HCEC 1CT (cell line): Measurements from ENCODE around the gene TMEM11.
A peak's percentile ranks its signal among the peaks of the same experiment; 100 is the strongest.

Experiments used
- DNase-seq: peaks from one replicate; pipeline ENCODE4 v3.0.0-alpha.2; 2017

Gene TMEM11

DNA sequence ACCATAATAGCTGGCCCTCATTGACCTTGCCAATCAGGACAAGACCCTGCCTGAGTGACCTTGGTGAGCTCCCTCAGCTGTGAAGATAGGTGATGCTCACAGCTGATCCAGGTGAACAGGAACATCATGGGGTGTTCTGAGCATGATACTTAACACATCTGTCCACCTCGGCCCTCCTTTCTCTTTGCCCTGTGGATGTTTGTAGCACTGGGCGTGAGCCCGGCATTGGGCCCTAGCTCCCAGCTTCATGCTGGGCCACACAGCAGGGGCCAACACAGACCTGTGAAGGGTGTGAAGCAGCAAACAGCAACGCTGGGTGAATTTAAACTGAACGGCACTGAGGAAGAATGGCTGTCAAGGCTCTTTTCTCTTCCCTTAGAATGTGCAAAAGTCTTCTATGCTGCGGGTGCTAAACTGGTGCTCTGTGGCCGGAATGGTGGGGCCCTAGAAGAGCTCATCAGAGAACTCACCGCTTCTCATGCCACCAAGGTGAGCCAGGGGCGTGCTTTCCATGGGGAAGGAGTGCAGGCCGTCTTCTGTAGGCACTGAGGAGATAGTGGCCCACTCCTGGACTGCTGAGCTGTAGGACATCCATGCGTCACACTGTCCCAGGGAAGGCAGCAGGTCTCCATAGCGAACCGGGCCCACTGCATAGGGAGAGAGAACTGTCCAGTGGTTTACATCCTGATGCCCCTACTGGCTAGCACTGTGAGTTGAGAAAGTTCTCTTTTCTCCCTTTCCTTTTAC, 35.9 kb downstream of the TMEM11 start:
- DNase-seq: no peak

GRCh38 chr17:21177401-21177800, 36.6 kb downstream of the TMEM11 start:
- no peak for DNase-seq

DNA sequence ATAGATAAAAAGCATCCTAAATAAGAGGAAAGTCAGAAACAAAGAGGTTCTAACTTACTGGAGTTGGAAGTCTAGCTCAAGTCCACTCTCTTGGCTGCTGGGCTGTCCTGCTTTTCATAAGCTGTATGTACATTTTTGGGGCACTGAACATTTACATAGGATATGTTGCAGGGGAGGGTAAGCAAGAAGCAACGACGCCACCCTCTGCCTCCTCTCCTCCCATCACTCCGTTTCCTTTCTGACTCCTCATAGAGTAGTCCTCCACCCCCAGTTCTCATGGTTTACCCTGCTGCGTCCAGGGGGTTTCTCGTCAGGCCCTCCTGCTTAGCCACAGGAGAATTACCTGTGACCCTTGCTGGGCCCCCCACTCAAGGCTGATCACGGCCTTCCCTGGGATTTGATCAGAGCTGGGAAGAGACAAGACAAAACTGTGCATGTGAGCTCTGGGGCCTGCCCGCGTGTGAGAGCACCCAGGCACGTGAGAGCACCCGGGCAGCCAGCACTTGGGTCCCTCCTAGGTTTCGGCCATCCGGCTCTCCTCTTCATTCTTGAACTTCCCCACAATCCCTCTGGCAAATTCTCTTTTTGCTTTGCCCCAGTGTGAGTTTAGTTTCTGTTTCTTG, 37.1 kb downstream of the TMEM11 start:
- no peak for DNase-seq

DNA sequence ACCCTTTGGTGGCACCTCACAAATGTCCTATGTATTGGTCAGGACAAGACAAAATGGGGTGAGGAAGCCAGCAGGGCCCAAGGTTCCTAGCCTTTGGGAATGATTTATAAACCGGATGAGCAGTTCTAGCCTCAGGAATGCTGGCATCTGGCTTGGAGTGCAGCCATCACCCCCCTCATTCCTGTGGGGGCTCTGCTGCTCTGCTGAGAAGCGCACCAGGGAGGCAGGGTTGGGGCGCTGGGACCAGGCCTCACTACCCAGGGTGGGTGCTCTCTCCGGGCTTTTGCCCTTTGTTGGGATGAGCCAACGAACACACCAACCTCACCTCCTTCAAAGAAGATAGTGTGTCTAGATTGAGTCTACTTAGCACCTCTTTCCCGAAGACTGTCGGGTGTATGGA, 39.2 kb downstream of the TMEM11 start:
- DNase-seq: no peak

DNA sequence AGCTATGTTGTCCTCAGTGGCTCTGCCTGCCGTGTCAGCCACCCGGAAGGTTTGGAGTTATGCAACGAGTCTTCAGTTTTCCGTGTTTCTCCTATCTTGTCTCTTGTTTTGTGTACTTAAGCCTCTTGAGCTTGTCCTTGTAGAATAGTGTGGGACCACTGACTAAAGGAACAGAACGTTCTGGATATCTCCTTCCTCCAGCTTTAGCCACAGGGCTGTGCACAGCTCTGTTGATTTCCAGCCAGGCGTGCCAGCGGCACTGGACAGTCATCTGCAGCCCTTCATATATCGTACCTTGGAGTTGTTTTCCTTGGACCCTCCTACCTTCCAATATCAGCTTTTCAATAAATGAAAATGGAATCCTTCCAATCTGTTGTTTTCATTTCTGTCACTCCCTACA, 39.8 kb downstream of the TMEM11 start:
- DNase-seq: no peak

- DNase-seq: no peak
These were observed 40.4 kb downstream of the TMEM11 start for GRCh38 chr17:21173543-21173942.

GRCh38 chr17:21172846-21173245, 41.1 kb downstream of the TMEM11 start:
- no peak for DNase-seq

- DNase-seq: no peak
These were observed 41.9 kb downstream of the TMEM11 start for GRCh38 chr17:21171970-21172510.

DNA sequence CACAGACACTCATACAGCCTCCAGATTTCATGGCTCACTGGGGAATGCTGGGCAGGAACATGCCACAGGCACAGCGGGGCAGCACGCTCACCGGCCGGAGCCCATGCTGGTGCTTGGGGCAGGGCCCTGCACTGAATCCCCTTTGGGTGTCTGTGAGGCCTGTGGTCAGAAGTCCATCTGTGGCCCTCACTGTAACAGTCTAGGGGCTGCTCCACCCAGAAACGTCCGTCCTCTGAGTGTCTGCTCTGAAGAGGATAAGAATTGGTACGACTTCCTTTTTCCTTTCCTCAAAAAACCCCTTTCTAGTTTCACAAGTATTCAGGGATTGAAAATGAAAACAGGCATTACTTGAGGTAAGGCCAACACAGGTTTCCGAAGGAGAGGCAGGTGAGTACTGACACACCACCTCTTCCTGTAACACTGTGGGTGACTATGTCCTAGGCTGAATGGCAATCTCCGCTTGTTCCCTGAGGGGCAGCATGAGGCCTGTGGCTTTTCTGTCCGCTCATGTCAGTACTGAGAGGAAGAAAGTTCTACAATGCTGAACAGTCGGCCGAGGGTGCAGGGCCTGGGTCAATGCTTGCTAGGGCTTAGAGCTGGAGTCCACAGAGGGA, 42.5 kb downstream of the TMEM11 start:
- no peak for DNase-seq

- DNase-seq: no peak
These were observed 43.2 kb downstream of the TMEM11 start for GRCh38 chr17:21170809-21171208.

DNA sequence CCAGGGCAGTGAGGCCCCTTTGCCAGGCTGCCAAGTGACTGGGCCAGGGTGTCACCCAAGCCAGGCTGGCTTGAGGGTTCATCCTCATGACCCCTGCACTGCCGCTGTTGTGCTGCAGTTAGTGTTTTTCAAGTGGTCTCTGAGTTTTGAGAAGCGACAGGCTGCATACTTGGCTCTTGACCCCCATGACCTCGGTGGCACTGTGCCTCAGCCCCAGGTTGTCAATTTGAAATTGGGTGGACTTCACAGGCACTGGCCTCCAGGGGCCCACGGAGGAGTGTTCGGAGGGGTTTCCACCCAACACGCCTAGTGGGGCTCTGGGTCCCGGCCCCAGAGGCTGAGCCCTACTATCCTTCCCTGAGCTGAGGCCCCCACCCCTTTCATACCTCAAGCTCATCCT, 44.5 kb downstream of the TMEM11 start:
- DNase-seq: no peak

- no peak for DNase-seq
These were observed 45.5 kb downstream of the TMEM11 start for GRCh38 chr17:21168555-21168865.

GRCh38 chr17:21167303-21167702, 46.7 kb downstream of the TMEM11 start:
- DNase-seq: no peak

- no peak for DNase-seq
These were observed 47.3 kb downstream of the TMEM11 start for GRCh38 chr17:21166595-21167210.

DNA sequence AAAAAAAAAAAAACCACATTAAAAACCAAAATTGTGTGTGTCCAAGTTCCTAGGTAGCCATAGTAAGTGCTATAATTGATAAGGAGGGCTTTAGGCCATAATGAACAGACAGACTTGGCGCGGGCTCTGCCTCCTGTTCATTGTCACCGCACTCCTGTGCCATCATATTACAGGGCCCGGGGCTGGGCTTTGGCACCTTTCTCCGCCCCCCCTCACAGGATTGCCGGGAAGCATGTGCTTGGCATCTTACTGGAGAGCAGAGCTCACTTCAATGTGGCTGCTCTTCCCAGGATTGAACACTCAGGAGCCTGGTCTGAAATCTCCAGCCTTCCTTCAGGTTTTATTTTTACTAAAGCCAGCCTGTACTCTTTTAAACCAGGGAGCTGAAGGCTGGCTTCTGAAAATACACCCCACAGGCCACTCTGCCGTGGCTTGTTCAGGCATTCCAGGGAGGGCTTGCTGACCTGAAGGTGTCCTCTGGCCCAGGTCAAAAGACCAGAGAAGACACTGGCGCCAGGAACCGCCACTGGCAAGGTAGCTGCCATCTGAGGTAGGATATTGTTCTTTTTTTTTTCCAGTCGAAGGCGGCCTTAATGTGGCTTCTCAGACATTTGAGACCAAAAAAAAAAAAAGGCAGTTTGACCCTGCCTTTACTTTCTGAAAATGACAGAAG, 47.9 kb downstream of the TMEM11 start:
- no peak for DNase-seq

DNA sequence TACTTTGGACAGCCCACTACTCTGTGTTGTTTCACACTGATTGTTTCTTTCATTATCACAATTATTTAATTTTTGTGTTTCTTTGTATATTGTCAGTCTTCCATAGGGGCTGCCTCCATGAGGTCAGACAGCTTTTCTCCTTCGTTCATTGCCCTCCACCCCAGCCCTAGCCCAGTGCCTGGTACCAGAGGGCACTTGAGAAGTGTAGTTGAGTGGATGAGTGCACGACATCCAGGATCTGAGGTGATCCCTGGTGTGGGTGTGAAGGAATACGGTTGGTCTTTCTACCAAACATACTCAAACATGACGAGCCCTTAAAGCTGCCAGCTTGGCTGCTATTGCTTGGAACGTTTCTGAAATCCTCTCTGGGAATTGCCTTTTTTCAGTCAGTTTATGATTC, 49.3 kb downstream of the TMEM11 start:
- DNase-seq: no peak

DNA sequence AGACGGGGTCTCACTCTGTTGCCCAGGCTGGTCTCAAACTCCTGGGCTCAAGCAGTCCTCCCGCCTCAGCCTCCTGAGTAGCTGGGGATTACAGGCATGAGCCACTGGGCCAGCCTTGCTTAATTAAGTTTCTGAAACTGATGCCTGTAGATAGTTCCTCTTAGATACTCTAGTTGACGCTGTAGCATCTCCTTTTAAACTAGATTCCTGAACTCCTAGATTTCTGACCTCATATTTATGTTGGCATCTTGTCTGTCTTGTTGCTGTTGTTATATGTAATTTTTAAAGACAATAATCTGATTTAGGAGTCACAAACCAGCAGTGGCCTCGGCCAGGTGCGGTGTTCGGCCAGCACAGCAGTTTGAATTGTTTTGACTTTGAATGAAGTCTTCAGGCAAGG, 49.7 kb downstream of the TMEM11 start:
- no peak for DNase-seq

DNA sequence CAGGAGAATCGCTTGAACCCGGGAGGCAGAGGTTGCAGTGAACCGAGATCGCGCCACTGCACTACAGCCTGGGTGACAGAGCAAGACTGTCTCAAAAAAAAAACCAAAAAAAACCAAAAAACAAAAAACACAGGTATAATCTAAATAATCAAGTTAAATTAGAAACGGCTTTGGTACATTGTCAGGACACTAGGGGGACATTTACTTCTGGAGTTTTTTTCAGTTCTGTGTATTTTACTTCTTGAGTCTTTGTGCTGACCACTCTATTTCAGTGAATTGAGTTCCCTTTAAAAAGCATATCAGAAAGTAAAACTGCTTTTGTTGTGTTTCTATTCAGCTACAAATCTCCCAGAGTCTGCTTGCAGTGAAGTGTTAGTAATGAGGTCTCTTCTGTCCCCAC, 50.9 kb downstream of the TMEM11 start:
- no peak for DNase-seq

- no peak for DNase-seq
These were observed 51.6 kb downstream of the TMEM11 start for GRCh38 chr17:21162394-21162775.

DNA sequence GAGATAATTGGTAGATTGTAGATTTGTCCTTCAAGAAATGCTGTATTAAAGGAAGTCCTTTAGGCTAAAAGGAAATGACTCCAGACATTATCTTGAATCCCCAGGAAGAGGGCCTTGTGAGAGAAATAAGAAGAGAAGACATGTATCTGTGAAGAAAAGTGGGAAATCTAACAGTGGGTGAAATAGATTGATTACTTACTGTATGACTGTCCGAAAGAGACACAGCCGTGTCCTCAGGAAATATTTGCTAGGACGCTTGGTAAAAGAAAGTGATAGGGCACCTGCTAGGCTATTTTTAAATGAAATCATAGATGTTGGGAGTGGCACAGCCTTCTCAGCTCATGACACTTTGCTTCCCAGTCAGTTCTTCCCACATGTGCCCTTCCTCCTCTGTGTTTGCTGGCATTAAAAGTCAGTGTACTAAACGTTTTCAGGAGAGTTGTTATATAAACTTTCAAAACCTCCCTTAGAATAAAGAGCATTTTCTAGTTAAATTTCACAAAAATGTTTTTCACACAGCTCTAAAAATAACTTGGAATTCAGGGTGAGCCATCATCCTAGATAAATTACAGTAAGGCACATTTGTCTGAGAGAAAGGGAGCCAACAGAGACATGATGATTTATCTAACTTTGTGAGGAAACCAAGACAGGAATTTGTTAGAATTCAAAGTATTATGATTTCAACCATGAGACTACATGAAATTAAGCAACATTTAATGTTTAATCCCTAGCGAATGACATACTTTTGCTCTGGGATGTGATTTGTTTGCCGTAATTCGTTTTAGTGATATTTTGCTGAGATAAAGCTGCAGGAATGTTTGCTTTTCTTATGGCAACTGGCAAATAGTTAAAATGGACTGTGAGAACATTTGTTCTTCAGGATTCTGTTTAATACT, 52.2 kb downstream of the TMEM11 start:
- peak; percentile 30 for DNase-seq

GRCh38 chr17:21160401-21160800, 53.6 kb downstream of the TMEM11 start:
- no peak for DNase-seq
